DMS79 treated with DMSO at 0.1 percent for 48 hours (cell line): ENCODE data around the gene CHKA.

Experiments
- DNase-seq: peaks from one replicate; lab custom pipeline; 2025; lab: John Stamatoyannopoulos, UW

CHKA gene

DNA sequence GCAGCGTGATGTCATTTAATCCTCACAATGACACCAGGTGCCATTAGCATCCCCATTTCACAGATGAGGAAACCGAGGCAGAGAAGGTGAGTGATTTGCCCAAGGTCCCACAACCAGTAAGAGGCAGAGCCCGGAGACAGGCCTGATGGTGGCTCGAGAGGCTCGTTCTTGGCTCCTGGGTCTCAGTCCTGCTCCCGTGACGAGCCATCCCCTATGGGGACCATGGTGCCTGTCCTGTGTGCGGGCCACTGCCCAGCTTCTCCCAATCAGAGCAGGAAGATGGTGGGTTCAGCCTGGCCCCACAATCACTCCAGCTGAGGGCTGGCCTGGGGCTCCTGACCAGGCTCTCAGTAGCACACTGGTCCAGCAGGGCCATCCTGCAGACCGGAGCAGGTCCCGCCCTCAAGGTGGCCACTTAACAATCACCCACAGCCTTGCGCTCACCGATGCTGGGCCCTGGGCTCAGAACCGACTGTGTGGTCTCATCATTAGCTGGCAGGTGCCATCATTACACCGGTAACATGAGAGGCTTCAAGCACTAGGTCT, 107.5 kb downstream of the CHKA start:
- DNase-seq: no peak

DNA sequence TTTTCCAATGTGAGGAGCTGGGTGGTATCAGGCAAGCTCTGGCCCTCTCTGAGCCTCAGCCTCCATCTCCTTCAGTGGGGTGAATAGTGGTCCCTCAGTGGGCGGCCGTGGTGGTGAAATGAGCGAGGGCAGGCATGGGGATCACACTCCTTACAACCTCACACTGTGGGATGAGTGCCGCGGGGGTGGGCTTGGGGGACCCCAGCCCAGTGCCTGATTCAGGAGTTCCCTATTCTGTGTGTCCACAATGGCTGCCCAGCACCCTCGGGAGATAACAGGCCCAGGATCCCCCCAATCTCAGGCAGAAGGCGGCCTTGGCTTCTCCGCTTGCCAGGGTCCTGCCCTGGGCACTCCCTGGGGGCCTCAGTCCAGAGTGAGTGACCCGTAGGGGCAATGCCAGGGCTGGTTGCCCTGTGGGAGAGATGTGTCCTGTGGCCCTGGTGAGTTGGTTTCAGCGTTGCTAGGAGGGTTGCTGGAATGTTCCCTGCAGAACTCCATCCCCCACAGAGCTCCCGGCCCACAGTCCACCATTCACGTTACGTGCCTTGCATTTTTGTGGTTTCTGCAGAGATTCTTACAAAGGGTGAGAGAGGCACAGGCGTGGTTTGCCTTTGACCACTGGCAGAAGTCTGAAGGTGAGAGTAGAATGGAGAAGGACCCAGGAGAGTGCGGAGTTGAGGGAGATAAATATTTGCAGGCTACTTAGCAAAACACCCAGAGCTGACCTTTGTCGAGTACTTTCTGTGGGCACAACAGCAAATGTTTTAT, 108.2 kb downstream of the CHKA start:
- DNase-seq: no peak

DNA sequence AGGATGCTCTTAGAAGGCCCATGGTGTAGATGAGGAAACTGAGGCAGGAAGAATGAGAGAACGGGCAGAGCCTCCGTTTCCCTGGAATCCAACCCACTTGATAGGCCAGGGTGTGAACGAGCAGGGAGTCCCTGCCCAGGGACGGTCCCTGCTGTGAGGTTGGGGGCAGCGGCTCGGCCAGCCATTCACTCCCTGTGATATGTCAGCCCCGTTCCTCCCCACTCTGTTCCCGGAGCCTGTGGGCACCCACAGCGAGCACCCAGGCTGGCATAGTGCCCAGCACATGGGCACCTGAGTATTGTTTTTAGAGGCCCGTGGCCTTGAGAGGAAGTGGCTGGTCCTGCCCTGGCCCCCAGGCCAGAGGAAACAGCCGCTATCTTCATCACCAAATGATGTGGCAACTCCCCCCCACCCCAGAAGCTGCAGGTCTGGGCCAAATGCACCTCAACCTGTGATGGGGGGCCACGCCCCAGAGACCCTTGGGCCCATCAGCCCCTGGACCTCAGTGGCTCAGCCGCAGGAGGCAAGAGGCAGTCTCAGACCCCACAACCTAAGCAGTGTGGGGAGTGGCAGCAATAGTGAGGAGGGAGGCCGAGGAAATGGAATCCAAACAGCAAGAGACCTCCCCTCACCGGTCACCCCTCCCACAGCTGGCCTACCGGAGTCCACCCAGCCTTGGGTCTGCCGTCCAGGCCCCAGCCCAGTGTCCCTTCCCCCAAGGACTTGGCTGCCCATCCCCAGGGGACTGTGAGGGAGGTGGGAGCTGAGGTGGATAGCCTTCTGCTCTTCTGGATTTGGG, 108.9 kb downstream of the CHKA start:
- no peak for DNase-seq

DNA sequence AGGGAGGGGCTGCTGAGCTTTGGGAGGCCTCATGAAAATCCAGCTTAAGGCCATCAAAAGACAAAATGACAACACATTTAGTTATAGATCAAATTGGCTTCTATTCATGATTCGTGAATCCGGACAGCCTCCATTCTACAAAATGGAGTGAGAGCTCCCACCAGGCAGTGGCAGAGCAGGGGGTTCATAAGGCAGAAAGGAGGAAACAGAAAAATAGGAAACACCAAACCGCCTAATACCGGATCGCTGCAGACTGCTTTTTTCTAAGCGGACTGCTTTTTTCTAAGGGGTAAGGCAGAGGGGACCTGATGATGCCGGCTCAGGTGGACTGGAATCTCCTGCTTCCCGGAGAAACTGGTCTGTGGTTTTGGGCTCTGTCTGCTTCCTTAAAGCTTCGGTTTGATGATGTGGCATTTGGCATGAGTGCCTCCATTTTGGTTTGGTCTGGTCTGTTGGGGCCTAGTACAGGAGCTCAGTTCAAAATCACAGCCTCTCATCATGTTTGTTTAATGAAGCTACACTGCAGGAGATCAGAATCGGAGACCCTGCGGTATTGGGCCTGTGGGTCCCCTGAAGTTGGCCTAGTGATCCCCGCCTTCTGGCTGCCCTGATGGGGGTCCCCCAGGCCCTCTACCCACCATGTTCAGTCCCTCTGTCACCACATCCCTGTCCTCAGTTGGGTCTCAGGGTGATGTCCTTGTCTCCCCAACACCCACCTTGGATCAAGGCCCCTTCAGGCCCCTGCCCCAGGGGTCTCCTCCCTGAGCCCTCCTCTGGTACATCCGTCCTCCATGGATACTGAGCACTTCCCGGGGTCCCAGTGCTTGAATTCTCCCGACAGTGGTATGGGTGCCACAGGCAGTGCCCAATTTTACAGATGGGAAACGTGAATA, 109.9 kb downstream of the CHKA start:
- no peak for DNase-seq

DNA sequence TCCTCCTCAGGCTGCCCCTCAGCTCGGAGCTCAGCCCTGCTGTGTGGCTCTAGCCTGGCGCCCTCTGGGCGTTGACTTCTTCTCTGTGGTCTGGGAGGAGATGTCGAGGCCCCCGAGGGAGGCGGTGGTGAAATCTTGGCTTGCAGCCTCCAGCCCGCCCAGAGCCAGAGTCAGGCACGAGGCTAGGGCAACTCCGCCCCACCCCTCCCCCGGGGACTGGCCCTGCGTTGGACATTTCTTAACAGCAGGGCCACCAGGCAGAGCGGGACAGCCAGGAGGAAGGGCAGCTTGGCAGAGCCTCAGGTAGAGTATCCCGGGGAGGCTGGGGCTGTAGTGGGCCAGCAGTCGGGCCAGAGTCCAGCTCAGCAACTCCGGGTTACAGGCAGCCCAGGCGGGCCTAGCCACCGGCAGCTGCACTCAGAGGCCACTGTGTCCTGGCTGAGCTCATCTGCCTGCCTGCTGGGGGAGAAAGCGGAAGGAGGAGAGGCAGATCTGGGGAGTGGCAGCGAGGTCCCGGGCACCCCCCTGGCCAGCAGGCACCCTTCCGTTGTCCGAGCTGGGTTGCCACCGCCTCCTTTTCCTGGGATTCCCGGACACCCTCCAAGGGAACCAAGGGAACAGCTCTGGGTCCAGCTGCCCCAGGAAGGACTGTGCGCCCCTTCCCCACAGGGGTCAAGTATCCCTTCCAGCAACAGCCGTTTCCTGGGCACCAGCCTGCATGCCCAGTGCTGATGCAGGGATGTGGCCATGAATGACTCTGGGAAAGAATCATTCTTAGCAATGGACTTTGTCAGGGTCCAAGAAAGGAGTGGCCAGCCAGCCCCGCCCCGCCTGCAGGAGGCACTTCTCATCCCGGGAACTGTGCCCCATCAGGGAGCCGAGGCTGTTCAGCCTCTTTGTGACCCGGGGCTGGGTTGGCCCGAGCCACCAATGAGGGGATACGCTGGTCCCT, 110.8 kb downstream of the CHKA start, which contains the start of gene ALDH3B1:
TSS of gene ALDH3B1 (plus strand) at position 238 of the 952 bp plus-strand sequence. CDS start 4,971 bp downstream, outside the sequence.
- peak; percentile 46 for DNase-seq

DNA sequence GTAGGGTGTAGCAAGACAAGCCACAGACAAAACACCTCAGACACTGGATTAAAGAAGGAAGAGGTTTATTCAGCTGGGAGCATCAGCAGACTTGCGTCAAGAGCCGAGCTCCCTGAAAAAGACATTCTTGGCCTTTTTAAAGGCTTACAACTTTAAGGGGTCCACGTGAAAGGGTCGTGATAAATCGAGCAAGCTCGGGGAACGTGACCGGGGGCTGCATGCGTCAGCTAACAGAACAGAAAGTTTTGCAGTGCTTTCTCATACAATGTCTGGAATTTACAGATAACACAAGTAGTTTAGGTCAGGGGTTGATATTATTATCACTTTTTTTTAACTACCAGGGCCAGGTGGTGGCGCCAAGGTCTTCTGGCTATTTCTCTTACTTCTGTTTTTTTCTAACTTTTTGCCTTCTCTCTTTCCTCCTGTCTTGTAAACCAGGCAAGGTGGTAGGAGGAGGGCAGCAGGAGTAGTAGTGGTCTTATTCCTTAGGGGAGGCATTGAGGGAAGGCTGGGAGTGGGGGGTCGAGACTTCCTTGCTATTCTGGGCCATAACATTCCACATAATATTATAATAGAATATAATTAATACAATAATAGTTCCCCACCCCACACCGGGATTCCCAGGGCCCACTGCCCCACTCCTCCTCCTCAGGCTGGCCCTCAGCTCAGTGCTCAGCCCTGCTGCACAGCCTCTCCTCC, 111.6 kb downstream of the CHKA start:
- DNase-seq: peak; percentile 53

DNA sequence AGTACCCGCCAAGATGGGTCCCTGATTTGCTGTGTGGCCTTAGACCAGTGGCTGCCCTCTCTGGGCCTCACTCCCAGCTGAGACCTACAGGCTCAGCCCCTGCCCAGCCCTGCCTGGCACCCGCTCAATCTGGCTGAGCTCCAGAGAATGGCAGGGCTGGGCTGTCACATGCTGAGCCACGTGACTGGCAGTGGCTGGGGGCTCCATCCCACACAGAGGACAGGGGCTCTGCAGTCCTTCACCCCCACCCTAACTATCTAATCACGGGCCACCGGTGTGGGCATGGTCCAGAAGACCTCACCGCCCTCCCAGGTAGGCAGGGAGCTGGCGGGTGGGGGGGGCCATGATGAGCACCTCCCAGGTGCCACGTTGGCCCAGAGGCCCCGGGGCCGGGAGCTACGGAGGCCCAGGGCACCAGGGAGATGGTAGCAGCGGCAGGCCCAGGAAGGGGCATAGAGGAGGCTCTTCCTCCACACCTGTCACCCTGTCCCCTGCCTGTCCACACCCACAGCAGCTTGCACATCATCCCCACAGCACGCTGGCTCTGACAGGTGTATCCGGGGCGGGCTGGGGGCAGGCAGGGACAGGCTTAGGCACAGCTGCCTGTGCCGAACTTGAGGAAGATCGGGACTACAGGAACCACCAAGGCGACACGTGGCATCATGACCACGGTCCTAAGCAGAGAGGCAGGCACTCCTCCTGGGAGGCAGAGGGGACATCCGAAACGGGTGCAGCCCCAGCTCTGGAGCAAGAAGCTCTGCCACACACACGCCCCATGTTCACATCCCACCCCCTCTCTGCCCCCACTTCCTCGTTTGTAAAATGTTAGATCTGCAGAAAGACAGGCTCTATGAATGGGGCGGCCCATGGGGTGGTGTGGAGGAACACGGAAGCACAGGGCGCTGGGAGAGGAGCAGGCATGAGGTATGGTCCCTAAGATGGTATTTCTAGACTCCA, 112.5 kb downstream of the CHKA start:
- DNase-seq: no peak

DNA sequence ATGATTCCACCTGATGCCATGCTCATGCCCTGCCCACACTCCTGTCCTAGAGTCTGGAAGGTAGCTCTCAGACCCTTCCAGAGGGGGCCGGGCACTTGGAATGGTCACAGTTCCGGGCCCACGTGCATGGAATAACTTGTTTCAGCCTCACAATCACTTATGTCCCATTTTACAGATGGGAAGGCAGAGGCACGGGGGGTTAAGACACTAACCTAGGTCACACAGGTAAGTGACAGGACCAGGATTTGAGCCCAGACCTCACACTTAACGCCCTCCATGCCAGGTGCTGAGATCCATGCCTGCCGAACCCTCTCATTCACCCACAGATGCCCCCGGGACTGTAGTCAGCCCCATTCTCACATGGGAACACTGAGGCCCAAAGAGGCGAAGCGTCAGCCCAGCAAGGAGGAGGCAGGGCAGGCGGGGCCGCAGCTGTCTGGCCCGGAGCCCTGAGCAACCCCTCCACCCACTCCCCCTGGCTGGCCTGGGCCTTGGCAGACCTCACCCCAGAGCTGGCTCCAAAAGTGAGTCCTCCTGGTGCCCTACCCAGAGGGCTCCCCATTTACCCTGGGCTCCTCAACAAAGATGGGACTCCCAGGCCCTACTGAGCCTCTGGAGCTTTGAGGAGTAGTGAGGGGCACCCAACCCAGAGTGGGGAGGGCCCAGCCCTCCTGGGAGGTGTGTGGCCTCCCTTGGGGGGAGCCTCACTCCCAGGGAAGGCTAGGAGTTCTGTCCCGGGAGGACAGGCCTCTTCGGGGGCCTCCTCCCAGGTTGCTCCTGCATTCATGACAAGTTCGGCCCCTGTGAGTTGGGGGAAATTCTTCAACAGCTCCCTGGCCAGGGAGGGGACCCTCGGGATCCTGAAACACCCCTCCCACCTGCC, 113.4 kb downstream of the CHKA start:
- no peak for DNase-seq

DNA sequence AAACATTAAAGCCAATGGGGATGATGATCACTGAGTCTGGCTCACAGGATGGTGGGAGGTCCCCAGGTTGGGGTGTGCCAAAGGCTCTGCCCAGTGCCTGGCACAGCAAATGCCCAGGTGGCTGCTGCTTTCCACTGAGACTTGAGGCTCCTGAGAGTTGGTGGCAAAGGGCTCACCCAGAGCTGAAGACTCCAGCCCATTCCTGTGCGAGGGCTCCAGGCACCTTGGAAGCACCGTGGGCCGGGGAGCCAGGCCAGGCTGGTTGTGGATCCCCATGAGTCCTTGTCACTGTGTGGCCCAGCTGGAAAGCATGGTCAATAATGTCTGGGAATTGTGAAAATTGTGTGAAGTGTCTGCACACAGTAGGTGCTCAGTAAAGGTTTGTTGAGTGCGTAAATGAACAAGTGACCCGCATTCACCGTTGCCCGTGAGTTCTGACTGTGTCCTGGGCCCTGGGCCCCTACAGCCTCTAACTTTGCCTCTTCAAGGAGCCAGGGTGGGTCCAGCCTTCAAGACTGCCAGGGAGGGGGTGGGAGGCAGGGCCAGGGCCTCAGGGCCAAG, 114.5 kb downstream of the CHKA start:
- DNase-seq: no peak

DNA sequence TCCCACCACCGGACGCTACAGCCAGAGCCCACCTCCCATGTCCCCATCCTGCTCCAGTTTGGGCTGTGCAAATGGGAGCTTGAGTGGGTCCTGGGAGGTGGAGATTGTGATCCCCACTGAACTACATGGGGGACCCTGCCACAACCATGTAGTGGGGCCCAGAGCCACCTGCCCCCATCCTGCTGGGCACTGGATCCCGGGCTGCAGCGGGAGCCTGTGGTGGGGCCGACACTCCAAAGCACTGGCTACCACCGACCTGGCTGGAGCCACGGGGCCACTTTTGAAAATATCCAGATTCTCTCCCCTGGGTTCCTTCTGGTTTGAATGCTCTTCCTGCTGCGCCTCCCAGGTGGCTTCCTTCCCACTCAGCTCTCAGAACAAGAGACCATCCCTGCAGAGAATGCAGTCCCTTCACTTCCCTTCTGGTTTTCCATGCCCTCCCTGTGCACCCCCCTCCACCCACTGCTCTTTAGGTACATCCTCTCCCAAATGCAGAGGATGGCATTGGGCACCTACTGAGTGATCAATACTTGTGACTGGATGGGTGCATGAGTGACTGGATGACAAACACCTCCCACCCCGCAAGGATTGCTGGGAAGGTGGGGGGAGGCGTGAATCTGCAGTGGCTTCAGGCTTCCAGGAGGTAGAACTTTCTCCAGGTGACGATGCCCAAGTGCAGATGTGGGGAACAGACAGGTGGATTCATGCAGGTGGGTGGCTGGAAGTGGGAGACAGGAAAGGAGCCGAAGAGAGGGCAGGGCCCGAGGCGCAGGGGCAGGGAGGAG, 116.4 kb downstream of the CHKA start:
- no peak for DNase-seq

DNA sequence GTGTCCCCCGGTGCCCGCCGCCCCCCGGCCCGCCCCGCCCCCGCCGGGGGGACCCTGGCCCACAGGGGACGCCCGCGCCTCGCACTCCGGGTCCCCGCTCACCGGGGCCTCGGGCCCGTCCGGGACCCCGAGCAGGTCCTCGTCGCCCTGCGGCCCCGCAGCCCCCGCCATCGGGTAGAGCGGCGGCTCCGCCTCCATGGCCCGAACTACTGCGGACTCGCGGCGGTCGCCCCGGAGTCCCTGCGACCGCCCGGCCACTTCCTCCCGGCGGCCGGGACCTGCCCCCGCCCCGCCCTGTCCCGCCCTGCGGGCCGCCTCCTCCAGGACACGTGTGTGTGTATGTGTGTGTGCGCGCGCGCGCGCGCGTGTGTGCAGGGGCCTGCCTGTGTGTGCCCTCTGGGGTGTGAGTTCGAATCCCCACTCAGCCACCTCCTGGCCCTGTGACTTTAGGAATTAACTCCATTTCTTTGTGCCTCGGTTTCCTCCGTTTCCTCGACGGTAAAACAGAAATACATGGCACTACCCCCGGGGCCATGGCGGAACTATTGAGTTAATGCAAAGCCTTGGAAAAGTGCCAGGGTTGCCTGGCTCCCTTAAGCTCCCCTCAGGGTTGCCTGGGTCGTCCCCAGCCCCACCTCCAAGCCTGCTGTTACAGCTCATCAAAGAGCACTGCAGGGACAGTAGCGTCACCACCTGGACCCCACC, 117.2 kb downstream of the CHKA start, which contains the start of gene UNC93B1:
TSS of gene UNC93B1 (minus strand) at position 252 of the 705 bp plus-strand sequence. CDS start at position 198, 54 bp downstream.
- peak; percentile 50 for DNase-seq

DNA sequence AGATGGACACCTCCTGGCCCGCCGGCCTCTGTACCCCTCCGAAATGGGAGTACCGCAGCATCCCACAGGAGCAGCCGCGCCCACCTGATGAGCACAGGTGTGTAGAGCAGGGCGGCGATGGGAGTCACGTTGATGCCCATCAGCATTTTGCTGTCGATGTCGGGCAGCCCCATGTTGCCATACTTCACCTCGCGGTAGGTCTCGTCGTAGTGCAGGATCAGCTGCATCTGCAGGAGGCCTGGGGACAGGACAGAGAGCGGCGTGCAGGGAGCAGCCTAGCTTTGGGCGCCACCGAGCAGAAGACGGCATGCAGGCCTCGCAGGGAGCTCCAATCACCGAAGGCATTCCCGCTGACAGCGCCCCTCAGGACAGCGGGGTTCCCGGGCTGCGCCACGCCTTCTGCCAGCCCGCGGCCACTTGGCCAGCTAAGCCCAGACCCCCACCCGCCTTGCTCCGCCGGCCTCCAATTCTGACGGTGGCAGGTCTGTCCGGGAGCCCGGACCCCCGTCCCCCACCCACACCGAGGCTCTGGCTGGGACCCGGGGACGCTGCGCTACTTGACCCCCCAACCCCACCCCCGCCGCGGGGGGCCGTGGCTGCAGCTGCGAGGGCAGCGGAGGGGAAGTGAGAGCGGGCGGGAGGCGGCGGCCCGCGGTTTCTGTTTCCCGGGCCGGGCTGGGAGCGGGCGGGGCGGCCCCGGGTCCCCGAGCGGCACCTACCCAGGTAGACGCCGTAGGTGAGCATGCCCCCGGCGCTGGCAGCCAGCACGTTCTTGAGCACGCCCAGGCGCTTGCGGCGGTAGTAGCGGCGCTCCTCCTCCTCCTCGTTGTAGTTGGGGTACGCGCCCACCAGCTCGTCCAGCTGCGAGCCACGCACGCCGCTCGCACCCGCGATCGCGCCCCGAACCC, 118.0 kb downstream of the CHKA start:
- peak; percentile 17 for DNase-seq
